ENCODE measurements around the gene TRPM4.
"Not testable (repeated sequence)": the region's sequence is repeated elsewhere in the genome, so short reads cannot be mapped to it uniquely, and the experiment has no call there.

The TRPM4 gene

DNA sequence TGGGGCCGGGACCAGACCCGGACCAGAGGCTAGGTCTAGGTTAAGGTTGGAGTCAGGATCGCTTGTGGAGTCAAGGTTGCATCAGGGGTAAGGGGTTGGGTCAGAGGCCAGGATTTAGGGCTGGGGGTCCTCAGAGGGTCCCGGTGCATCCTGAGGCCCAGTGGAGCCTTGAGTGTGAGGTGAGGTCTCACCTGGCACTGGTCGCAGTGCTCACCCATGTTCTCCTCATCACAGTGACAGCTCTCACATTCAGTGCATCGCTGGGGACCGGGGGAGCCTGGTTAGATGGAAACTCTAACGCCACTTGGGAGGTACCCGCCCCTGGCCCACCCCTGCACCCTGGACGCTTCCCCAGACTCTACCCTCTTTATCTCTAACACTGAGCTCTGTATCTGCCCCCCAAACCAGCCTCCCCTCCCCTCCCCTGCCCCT is 5.5 kb upstream of the TRPM4 start:
- DNase-seq, result no peak

DNA sequence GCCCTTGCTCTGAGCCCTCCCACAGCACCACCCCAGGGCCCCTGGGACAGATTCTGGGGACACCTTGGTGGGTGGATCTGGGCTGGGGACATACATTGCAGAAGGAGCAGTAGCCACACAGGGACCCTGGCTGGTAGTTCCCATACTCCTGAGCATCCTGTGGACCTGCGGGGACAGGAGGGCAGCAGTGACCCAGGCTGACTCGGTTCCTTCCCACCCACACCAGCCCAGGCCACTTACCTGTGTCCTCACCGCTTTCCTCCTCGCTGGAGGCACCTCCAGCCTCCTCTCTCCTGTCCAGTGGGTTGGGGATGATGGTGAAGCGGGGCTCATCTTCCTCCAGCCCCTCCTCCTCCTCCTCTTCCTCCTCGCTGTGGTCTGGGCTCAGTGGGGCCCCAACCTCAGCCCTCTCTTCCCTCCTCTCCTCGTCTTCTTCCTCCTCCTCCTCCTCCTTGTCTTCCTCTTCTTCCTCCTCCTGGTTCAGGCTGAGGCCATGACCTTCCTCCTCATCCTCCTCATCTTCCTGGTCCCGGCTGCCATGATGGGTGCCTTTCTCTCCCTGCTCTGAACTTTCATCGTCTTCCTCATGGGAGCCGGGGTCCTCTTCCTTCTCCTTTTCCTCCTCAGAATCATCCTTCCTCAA is 4.3 kb upstream of the TRPM4 start:
- DNase-seq, result no peak

DNA sequence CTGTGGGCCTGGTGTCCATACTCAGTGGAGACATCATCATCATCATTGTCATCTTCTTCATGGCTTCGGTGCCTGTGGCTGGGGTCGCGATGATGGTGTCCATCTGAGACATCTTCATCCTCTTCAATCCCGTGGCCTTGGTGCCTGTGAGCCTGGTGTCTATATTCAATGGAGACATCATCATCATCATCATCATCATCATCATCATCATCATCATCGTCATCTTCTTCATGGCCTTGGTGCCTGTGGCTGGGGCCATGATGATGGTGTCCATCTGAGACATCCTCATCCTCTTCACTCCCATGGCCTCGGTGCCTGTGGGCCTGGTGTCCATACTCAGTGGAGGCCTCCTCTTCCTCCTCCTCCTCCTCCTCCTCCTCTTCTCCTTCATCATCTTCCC is 3.3 kb upstream of the TRPM4 start:
- DNase-seq, result no peak

DNA sequence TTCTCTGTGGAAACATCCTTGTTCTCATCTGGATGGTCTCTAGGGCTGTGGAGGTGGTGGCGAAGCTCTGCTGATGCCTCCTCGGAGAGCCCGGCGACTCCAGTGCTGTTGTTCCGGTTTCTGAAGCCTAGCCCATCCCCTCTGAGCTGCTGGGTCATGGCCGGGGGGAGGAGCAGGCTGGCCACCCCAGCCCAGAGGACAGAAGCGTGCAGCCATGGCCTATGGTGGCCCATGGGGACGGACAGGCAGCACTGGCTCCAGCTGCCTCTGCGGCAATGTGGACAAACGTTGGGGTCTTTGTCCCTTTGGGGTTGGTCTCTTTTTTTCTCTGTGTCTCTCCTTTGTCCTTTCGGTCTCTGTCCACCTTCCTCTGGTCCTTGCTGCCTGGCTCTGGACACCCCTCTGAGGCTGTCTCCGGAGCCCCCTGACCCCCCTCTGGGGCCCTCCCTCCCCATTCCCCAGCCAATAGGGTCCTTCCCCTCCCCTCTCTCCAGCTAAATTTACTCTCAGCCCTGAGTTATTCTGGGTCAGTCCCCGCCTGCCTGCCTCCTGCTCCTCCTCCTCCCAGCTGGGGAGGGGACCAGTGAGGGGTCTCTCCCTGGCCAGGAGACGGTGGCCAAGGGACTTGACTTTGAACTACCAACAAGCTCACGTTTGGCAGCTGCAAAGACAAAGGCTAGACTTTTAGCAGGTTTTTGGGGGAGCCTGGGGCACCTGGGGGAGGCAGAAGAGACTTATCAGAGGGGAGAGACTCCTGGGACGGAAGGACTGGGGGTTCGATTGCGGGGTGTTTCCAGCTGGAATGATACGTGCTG is 2.4 kb upstream of the TRPM4 start, which contains the start of gene HRC:
Gene HRC, minus strand, starts transcription at position 392 of the 815 bp plus-strand sequence. Its CDS starts 159 bp downstream, at position 233.
- DNase-seq, result no peak

DNA sequence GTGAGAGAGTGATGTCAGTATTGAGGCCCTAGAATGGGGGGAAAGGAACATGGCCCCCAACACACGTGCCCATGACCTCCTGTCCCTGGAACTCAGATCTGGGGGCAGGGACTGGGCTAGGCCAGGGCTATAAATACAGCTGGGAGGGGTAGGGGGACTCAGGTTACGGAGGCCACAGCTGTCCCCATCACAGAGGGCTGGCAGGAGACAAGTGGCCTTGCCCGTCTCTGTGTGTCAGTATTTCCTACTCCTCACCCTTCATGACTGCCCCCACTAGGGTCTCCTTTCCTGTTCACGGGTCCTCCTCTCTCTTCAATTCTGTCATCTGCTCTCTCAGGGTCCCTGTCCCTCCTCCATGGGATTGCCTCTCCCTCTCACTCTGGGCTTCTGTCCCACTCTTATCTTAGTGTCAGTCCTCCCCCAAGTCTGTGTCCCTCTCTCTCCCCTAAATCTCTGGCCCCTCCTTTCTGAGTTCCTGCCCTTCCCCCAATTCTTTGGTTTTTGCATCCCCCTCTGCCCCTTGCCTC is 1.7 kb upstream of the TRPM4 start:
- no peak for DNase-seq

DNA sequence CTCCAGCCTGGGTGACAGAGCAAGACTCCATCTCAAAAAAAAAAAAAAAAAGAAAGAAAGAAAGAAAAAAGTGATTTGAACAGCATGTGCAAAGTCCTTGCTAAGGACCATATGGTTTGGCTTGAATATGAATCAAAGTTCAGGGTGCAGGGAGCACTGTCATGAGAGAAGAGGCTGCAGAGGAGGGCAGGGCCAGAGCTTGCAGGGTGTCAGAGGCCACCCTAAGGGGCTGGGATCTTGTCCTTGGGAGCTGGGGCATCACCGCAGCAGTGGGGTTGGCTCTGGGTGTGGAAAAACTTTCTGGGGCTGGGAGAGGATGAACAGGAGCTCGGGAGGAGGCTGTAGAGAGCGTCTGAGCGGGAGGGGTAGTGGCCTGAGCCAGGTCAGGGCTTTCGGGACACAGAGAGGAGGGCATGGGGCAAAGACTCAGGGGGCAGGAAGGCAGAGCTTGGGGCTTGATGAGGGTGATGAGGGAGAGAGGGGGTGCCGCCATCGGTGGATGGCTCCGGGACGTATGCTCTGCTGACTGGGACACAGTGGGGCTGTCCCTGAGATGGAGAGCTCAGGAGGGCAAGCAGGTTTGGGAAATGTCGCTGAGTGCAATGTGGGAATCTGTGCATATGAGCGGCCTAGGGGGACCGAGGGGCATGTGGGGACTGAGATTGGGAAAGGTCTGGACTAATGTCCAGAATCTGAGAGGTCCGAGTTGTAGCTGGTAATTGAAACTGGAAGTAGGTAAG is 3.0 kb downstream of the TRPM4 start:
- no peak for DNase-seq

DNA sequence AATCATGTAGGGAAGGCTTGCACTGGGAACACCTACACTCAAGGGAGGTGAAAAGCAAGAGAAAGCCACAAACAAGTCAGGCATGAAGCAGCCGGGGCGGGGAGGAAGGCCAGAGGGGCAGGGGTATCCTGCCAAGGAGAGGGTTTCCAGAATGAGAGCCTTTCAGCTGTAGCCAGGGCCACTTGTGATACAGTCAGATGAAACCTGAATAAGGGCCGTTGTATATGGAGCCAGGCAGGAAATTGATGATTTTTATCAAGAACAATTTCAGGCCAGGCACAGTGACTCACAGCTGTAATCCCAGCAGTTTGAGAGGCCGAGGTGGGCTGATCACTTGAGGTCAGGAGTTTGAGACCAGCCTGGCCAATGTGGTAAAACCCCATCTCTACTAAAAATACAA is 4.4 kb downstream of the TRPM4 start:
- no peak for DNase-seq

DNA sequence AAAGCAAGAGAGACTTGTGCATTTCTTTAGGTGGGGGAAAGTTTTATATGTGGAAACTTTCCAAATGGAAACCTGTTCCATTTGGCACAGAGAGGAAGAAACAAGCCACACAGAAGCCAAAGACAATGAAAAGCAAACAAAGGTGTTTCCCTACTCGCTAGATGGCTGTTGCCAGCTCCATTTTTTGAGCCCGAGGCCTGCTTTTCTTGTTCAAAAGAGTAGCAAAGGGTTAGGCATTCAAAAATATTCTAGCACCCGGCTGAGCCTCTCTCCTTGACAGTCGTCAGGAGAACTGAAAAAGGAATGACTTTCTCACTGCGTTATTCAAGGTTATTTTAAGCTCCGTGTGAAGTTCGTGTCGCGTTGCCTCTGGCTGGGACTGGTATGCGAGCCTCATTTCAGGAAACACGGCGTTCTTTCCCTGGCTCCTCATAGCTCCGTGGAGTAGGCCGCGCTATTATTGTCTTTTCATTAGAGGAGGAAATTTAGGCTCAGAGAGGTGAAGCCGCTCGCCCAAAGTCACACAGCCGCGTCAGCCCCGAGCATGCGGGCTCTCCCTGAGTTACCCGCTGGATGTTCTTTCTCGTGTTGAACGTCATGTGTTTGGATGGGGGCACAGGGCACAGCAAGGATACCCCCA is 7.6 kb downstream of the TRPM4 start:
- no peak for DNase-seq

DNA sequence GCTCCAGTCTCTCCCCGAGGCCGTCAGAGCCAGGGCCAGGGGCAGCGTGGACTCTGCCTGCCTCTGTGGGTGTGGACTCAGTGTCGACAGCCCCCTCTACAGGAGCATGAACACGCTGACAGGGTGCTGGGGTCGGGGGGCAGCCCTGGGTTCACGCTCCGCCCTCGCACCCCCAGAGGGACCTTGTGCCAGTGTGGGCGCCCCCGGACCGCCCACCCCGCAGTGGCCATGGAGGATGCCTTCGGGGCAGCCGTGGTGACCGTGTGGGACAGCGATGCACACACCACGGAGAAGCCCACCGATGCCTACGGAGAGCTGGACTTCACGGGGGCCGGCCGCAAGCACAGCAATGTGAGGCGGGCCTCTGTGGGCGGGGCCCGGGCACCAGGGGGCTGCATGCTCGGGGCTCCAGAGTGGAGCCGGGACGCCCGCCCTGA is 8.3 kb downstream of the TRPM4 start:
- DNase-seq, result no peak

DNA sequence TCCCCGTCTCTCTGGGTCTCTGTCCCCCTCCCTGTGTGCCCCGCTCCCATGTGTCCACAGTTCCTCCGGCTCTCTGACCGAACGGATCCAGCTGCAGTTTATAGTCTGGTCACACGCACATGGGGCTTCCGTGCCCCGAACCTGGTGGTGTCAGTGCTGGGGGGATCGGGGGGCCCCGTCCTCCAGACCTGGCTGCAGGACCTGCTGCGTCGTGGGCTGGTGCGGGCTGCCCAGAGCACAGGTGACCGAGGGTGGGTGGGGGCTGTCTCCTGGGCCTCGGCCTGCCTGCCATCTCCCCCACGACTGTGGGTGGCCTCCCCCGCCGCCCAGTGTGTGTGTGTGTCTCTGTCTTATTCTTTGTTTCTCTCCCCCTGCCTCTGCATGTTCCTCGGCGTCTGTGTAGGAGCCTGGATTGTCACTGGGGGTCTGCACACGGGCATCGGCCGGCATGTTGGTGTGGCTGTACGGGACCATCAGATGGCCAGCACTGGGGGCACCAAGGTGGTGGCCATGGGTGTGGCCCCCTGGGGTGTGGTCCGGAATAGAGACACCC is 10.3 kb downstream of the TRPM4 start:
- DNase-seq, result no peak

DNA sequence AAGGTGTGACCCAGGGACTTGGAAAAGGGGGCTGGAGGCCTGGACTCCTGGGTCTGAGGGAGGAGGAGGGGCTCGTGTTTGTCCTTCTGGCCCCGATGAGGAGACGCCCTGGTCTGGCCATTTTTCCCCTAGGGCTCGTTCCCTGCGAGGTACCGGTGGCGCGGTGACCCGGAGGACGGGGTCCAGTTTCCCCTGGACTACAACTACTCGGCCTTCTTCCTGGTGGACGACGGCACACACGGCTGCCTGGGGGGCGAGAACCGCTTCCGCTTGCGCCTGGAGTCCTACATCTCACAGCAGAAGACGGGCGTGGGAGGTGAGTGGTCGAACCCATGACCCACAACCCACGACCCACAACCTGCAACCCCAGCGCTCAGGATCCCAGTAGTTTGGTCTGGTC is 10.8 kb downstream of the TRPM4 start:
- DNase-seq, result no peak

DNA sequence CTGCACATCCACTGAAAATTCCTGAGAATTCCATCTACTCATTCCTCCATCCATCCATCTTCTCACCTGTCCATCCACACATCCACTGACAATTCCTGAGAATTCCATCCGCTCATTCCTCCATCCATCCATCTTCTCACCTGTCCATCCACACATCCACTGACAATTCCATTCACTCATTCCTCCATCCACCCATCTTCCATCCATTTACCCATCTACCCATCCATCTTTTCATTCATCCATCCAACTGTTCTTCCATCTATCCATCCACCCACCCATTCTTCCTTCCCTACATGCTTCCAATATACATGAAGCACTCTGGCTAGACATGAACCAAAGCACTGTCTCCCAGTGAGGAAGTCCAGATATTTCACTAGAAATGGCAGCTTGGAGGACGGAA is 15.6 kb downstream of the TRPM4 start:
- no peak for DNase-seq

DNA sequence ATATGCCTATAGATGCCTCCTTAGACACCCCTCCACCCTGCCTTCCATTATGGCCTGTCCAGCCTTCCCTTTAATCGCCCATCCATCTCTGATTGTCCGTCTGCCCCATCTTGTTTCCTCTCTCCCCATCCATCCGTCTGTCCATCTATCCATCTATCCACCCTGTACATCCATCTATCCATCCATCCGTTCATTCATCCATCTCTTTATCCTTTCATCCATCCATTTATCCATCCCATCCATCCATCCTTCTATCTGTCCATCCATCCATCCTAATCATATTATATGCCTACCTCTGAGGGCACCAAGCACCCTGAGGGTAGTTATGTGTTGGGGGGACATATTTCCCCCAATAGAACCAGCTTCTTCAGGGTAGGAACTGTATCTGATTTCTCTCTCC is 23.1 kb downstream of the TRPM4 start:
- DNase-seq, result no peak

DNA sequence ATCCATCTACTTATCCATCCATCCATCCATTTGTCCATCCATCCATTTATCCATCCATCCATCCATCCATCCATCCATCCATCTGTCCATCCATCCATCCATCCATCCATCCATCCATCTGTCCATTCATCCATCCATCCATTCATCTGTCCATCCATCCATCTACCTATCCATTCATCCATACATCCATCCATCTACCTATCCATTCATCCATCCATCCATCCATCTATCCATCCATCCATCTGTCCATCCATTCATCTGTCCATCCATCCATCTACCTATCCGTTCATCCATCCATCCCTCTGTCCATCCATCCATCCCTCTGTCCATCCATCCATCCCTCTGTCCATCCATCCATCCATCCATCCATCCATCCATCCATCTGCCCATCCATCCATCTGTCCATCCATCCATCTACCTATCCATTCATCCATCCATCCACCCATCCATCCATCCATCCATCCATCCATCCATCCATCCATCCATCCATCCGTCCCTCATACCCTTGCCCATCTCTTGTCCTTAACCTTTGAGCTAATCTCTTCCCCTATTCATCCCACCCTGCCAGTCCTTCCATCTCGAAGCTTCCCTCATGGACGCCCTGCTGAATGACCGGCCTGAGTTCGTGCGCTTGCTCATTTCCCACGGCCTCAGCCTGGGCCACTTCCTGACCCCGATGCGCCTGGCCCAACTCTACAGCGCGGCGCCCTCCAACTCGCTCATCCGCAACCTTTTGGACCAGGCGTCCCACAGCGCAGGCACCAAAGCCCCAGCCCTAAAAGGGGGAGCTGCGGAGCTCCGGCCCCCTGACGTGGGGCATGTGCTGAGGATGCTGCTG is 24.6 kb downstream of the TRPM4 start:
- not testable (repeated sequence) for DNase-seq

DNA sequence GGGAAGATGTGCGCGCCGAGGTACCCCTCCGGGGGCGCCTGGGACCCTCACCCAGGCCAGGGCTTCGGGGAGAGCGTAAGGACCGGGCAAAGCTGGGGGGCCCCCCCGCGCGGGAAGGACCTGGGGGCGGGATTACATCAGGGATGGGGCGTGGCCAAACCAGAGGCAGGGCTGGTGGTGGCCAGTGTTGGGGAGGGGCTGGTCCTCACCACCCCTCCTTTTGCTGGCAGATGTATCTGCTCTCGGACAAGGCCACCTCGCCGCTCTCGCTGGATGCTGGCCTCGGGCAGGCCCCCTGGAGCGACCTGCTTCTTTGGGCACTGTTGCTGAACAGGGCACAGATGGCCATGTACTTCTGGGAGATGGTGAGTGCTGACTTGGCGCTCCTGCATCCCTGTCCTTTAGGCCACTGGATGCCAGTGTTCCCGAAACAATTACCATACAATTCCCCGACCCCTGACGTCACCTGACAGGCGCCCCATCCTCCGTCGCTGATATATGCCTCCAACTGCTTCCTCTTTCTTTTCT is 25.3 kb downstream of the TRPM4 start:
- no peak for DNase-seq

DNA sequence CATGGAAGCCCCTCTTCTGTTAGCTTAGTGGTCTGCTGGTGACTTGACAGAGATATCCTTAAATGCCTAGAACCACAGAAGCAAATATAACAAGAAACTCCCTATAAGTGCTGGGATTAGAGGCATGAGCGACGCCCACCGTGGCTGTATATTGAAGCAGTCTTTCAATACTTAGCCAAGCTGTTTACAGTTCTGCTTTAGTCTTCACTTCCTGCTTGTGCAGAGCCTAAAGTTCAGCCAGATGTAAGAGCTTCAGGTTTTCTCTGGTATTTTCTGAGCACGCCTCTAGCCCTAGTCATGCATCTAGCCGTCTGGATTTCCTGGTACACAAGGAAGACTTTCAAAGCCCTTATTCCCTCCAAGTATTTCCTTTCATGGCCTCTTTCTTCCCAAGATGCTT is 28.5 kb downstream of the TRPM4 start:
- no peak for DNase-seq

DNA sequence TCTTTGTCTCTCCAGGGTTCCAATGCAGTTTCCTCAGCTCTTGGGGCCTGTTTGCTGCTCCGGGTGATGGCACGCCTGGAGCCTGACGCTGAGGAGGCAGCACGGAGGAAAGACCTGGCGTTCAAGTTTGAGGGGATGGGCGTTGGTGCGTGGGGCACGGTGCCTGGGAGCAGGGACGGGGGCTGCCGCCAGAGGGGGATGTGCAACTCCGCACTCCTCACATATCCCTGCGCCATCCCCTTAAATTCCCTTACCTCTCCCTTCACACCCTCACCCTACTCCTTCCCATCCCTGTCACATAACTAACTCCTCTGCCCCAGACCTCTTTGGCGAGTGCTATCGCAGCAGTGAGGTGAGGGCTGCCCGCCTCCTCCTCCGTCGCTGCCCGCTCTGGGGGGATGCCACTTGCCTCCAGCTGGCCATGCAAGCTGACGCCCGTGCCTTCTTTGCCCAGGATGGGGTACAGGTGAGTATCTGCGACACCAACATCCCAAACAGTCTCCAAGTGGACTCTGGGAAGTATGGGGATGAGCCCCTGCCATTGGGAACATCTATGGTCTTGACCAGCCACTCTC is 31.1 kb downstream of the TRPM4 start:
- no peak for DNase-seq

DNA sequence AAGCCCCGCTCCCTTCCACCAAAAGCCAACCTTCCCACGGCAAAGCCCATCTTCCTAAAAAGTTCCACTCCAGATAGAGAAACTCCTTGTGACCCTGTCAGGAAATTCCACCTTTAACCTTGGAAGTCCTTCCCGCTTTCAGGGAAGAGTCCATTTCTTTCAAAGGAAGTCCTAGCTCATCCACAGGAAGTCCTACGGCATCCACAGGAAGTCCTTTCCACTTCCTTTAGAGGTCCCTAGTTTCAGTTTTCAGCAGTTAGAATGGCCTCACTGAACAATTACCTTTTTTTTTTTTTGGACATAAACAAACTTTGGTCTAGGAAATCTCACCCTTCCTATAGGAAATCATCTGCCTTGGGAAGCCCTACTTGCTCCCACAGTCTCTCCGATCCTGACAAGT is 31.7 kb downstream of the TRPM4 start:
- no peak for DNase-seq

DNA sequence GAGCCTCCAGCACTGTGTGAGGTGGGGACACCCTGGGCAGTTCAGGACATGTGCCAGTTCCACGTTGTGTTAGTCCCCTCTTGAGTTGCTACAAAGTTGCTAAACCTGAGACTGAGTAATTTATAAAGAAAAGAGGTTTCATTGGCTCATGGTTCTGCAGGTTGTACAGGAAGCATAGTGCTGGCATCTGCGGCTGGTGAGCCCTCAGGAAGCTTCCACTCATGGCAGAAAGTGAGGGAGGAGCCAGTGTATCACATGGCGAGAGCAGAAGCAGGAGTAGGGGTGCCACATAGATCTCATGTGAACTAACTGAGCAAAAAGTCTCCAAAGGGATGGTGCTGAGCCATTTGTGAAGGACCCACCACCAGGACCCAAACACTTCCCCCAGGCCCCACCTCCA is 33.2 kb downstream of the TRPM4 start:
- no peak for DNase-seq

DNA sequence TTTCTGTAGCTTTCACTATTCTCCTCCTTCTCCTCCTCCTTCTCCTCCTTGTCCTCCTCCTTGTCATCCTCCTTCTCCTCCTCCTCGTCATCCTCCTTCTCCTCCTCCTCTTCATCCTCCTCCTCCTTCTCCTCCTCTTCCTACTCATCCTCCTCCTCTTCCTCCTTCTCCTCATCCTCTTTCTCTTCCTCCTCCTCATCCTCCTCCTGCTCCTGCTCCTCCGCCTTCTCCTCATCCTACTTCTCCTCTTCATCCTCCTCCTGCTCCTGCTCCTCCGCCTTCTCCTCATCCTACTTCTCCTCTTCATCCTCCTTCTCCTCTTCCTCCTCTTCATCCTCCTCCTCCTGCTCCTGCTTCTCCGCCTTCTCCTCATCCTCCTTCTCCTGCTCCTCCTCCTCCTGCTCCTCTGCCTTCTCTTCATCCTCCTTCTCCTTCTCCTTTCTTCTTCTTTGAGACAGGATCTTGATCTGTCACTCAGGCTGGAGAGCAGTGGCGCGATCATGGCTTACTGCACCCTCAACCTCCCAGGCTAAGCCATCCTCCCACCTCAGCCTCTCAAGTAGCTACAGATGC is 36.3 kb downstream of the TRPM4 start:
- no peak for DNase-seq

DNA sequence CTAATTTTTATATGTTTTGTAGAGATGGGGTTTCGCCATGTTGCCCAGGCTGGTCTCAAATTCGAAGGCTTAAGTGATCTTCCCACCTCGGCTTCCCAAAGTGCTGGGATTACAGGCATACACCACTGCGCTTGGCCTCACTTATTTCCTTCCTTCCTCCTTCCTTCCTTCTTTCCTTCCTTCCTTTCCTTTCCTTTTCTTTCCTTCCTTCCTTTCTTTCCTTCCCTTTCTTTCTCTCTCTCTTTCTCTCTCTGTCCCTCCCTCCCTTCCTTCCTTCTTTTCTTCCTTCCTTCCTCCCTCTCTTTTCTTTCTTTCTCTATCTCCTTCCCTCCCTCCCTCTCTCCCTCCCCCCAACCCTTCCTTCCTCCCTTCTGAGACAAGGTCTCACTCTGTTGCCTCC is 36.8 kb downstream of the TRPM4 start:
- DNase-seq, result no peak
